T-helper 2 cell treated with Interferon-gamma antibody and Interleukin-4, amounts not matched to agents 5 μg/mL and 100 μg/mL, for 36 hours (primary cell): ENCODE measurements around the gene CAMSAP1.
"Not testable (repeated sequence)": the region's sequence is repeated elsewhere in the genome, so short reads cannot be mapped to it uniquely, and the experiment has no call there.

ENCODE experiments used
- DNase-seq: peaks from one replicate; pipeline ENCODE4 v3.0.0; 2021; ENCODE audit warnings: low spot score
- H3K27ac Mint-ChIP-seq: one replicate; pipeline ENCODE4 v1.8.0; 2021; ENCODE audit warnings: mild to moderate bottlenecking, mixed read lengths
- H3K27me3 Mint-ChIP-seq: one replicate; pipeline ENCODE4 v1.8.0; 2021; ENCODE audit warnings: low read depth, mixed read lengths
- H3K36me3 Mint-ChIP-seq: one replicate; pipeline ENCODE4 v1.8.0; 2021; ENCODE audit warnings: low read depth, mixed read lengths
- H3K4me1 Mint-ChIP-seq: one replicate; pipeline ENCODE4 v1.8.0; 2021; ENCODE audit warnings: low read depth, mixed read lengths
- H3K4me3 Mint-ChIP-seq: one replicate; pipeline ENCODE4 v1.8.0; 2022; ENCODE audit warnings: mild to moderate bottlenecking, moderate library complexity, mixed read lengths
- H3K9me3 Mint-ChIP-seq: one replicate; pipeline ENCODE4 v1.8.0; 2021; ENCODE audit warnings: mixed read lengths

The CAMSAP1 gene

DNA sequence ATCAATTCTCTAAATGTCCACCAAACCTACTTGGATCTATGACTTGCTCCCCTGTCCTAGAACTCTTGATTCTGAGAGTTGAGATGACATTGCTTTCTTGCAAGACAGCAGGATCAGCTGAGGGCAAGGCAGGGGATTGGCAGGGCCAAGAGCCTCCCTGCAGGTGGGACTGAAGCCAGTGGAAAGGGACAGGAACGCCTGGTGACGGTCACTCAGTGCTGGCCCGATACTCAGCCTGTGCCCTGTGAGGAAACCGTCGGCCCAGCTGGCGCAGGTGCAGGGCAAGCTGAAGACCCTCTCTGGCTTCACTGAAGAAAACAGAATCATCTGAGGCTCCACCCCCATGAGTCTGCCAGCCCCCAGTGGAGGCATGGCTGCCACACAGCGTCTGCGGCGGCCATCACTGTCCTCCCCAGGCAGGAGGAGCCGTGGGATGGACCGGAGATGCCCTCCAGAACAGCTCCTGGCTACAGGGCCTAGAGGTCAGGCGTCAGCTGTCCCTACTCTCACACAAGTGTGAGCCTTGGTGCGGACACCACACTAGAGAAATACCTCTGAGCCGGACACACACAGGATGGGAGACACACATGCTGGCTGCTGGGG, 39.1 kb upstream of the CAMSAP1 start:
- H3K4me1 Mint-ChIP-seq: peaks cover 5% of the 10 kb centered on the region
- no peaks in the 10 kb centered on the region for H3K9me3 Mint-ChIP-seq
- DNase-seq: no peak
- peaks cover 47% of the 10 kb centered on the region for H3K36me3 Mint-ChIP-seq
- no peak overlapping the region for H3K4me3 Mint-ChIP-seq
- H3K27me3 Mint-ChIP-seq: no peaks in the 10 kb centered on the region
- no peak overlapping the region for H3K27ac Mint-ChIP-seq

DNA sequence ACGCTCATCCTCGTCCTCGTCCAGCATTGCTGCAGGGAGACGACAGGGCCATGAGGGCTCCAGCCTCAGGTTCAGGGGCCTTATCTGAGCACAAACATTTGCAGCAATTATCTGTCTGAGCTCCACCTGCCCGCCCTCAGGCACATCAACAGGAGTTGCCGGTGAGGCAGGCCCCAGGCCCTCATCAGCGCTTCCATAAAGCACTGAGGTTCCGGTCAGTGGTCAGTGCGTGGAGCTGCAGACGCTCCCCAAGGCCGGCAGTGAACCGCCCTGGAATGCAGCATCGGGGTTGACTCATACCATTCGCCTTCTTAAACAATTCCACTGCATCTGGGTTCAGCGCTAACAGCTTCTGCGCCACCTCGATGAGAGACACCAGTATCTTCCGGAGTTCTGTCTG, 38.6 kb upstream of the CAMSAP1 start:
- no peak for DNase-seq
- Mint-ChIP-seq H3K36me3 (peaks cover 49% of the 10 kb centered on the region), H3K4me3 (no peak overlapping the region), H3K4me1 (peaks cover 5% of the 10 kb centered on the region), H3K9me3 (no peaks in the 10 kb centered on the region), H3K27ac (no peak overlapping the region), H3K27me3 (no peaks in the 10 kb centered on the region)

DNA sequence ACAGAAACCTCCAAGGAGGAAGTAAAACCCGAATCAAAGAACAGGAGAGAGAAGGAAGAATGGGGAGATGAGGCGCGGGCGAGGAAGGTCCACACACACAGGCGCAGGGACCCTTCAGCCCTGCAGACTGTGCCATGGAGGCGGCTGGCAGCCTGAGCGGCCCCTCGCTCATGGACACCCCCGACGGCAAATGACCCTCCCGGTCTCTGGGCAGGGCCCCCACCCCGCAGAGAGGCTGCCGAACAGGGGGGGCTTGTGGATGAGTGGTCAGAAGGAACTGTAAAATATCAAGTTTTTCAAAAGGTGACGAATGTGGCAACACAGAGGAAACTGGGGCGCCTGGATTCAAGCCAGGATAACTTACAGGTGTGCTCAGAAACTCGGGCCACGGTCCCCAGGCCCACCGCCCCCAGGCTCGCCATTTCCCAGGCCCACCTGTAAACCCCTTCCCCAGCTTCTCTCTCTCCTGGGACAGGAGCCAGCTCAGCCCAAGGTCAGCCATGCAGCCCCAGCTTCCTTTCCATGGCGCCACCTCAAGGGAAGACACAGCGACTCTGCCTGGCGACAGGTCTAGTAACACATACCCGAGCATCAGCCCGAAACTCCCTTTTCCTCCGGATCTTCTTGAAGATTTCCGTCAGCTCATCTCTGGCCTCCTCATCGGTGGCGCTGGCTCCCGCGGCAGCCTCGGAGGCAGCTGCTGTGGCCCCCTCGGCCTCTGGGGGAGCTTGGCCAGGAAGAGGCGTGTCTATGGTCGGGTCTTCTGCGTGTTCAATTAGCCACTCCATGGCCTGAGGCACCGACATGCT, 37.3 kb upstream of the CAMSAP1 start:
- peaks cover 52% of the 10 kb centered on the region for H3K36me3 Mint-ChIP-seq
- H3K4me1 Mint-ChIP-seq: peaks cover 5% of the 10 kb centered on the region
- no peak overlapping the region for H3K4me3 Mint-ChIP-seq
- DNase-seq: no peak
- no peak overlapping the region for H3K27ac Mint-ChIP-seq
- no peaks in the 10 kb centered on the region for H3K27me3 Mint-ChIP-seq
- no peaks in the 10 kb centered on the region for H3K9me3 Mint-ChIP-seq

DNA sequence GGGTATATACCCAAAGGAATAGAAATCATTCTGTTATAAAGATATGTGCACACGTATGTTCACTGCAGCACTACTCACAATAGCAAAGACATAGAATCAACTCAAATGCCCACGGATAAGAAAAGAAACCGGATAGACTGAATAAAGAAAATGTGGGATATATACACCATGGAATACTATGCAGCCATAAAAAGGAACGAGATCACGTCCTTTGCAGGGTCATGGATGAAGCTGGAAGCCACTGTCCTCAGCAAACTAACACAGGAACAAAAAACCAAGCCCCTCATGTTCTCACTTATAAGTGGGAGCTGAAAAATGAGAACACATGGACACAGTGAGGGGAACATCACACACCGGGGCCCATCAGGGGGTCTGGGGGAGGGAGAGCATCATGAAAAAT, 36.3 kb upstream of the CAMSAP1 start:
- not testable (repeated sequence) for H3K27me3 Mint-ChIP-seq, H3K9me3 Mint-ChIP-seq, H3K27ac Mint-ChIP-seq, H3K4me1 Mint-ChIP-seq, H3K4me3 Mint-ChIP-seq, DNase-seq
- peaks cover 53% of the 10 kb centered on the region for H3K36me3 Mint-ChIP-seq

DNA sequence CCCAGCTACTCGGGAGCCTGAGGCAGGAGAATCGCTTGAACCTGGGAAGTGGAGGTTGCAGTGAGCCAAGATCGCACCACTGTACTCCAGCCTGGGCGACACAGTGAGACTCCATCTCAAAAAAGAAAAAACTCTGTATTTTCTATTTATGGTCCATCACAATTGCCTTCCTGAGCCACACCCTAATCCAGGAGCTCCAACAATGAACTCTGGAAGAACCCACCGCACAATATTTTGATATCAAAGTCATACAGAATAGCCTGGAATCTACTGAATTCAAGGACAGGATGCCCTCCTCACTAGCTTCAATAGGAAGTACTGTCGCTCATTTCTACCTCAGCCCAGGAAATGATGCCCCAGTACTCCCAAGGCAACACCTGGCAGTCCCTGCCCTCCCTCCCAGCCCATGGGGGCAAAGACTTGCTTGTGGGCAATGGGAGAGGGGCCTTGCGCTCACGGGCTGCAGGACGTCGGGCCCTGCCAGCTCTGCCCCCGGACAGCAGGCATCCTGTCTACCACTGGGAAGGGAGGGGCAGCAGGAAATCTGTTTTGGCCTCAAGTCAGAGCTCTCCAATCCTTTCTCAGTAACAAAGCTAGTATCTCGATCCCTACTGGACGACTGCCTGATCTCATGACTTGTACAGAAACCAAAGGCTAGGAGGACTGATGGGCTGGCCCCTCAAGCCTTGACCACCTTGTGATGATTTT, 34.1 kb upstream of the CAMSAP1 start:
- H3K36me3 Mint-ChIP-seq: peaks cover 70% of the 10 kb centered on the region
- no peak overlapping the region for H3K27ac Mint-ChIP-seq
- no peak overlapping the region for H3K4me3 Mint-ChIP-seq
- H3K27me3 Mint-ChIP-seq: peaks cover 3% of the 10 kb centered on the region
- no peak for DNase-seq
- H3K9me3 Mint-ChIP-seq: peaks cover 5% of the 10 kb centered on the region
- H3K4me1 Mint-ChIP-seq: peaks cover 7% of the 10 kb centered on the region

DNA sequence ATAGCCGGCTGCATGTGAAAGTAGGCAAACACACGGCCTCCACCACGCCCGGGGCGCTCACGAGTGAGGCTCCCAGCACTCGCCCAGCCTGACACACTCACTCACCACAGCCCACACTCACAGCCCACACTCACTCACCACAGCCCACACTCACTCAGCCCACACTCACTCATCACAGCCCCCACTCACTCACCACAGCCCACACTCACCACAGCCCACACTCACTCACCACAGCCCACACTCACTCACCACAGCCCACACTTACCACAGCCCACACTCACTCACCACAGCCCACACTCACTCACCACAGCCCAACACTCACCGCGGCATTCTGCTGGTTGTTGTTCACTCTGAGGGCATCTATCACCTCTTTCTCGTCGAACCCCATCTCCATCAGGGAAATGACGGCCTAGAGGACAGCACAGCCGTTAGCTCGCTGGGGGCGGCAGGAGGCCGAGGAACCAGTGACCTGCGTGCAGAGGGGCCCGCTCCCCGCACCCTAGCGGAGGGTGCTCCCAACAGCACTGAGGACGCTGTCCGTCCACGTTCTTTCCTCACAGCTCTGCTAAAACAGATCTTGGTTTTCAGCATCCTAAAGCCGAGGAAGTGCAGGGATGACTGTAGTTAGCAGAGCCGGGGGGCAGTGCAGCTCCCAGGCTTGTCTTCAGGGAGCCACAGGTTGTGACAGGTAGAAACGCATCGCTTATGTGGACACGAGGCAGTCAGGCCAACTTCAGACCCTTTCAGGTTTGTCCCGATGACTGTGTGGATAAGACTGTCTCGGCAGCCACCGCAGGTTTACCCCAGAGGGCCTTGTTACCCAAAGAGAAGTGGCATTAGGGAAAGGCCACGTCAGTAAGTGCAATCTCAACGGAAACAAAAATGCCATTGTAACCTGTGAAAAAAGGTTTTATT, 32.3 kb upstream of the CAMSAP1 start:
- H3K4me1 Mint-ChIP-seq: peaks cover 7% of the 10 kb centered on the region
- peaks cover 66% of the 10 kb centered on the region for H3K36me3 Mint-ChIP-seq
- peak overlapping the region; percentile 88 for H3K27ac Mint-ChIP-seq
- DNase-seq: peak; percentile 51
- peaks cover 5% of the 10 kb centered on the region for H3K9me3 Mint-ChIP-seq
- peak overlapping the region; percentile 48 for H3K4me3 Mint-ChIP-seq
- peaks cover 3% of the 10 kb centered on the region for H3K27me3 Mint-ChIP-seq

DNA sequence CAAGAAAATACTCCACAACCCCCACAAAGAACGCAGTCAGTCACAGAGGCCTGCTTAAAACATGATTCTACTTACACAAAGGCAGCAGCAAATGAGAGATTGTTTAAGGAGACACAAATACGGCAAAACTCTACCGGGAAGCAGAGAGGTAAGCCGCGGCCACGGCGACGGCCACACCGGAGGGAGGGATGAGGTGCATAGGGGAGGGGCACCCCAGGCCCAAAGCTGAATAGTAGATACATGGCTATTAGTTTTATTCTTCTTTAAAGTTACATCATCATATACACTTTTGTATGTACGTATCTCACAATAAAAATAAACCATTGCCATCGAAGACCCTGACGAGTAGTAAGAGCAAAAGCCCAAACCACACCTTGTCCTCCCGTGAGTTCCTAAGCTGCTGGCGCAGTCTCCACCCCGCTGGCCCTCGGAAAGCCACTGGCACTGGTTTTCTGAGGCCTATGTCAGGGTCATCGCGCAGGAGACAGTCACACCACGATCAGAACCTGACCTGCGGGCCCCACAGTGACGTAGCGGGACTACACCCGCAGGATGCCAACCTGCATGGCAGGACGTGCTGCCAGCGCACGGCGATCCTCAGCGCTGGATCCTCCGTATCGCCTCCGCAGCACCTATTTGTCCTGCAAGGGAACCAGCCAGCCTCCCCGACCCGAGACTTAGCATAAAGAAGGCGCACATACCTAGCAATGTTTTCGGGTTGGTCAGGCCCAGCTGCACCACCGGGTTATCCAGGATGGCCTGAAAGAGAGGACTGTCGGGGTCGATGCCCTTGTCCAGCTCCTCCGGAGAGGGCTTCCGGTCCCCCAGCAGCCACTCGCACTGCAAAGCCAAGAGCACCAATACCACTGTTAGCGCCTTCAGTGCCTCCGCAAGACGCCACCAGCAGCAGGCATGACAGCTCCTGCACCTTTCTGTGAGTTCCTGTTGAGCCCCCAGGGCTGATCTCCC, 30.5 kb upstream of the CAMSAP1 start:
- peaks cover 5% of the 10 kb centered on the region for H3K9me3 Mint-ChIP-seq

DNA sequence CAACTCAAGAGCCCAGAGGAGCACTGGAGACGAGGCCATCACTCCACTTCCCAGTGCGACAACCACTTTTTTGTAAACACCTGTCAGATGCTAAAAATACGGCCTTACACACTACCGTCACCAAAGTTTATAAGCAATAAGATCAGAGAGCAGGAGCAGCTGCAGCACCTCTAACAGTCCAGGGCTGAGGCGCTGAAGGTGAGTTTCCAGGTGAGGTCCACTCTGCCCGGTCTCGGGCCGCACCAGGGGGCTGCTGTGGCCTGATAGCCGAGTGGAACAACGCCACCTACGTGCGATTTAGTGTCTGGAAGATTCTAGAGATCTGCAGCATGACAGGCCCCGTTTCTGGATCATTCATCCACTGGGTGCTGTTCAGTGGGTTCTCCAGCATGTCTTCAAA, 25.8 kb upstream of the CAMSAP1 start:
- Mint-ChIP-seq H3K36me3 (peaks cover 42% of the 10 kb centered on the region), H3K9me3 (no peaks in the 10 kb centered on the region), H3K4me3 (no peak overlapping the region), H3K27me3 (no peaks in the 10 kb centered on the region), H3K4me1 (no peaks in the 10 kb centered on the region), H3K27ac (no peak overlapping the region)
- no peak for DNase-seq

More for the DNA sequence above, 30.5 kb upstream of the CAMSAP1 start:
- Mint-ChIP-seq H3K36me3 (peaks cover 65% of the 10 kb centered on the region), H3K27me3 (peaks cover 3% of the 10 kb centered on the region), H3K4me1 (peaks cover 7% of the 10 kb centered on the region), H3K4me3 (no peak overlapping the region), H3K27ac (no peak overlapping the region)
- no peak for DNase-seq

DNA sequence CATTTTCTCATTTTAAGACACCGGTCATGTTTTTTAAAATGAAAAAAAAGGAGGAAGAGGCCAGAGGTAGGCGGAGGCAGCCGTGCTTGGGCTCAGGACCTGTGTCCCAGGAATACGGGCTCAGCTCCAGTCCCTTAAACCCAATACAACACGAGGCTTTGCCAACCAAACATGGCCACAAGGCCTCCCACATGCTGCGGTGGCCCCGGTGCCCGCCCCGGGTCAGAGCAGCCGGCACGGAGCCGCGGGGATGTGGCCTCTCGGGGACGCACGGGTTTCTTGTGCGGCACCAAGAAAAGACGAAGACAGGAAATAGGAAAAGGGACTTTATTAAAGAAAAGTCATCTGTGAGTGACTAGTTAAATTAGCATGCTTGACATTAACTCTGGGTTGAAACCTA, 25.3 kb upstream of the CAMSAP1 start:
- Mint-ChIP-seq H3K27me3 (no peaks in the 10 kb centered on the region), H3K4me3 (no peak overlapping the region), H3K9me3 (no peaks in the 10 kb centered on the region), H3K36me3 (peaks cover 37% of the 10 kb centered on the region), H3K27ac (no peak overlapping the region), H3K4me1 (peaks cover 3% of the 10 kb centered on the region)
- DNase-seq: no peak

DNA sequence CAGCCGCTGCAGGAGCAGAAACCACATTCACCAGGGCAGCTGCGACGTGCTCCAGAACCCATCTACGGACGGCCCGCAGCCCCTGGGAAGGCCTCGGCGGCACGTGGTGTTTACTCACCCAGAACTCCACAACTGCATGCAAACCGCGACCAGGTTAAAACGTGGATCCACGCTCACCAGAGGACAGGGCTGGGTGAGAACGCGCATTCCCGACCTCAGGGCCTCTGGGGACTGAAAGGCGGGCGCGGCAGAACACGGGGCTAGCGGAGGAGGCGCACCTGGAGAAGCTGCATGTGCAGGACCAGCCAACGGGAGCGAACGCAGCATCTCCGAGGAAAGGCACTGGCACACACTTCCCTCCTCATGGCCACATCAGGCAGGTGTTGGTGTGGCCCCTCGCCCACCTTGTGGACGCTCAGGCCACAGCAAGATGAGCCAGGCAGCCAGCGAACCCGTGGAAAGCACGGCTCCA, 24.0 kb upstream of the CAMSAP1 start:
- H3K36me3 Mint-ChIP-seq: peaks cover 27% of the 10 kb centered on the region
- no peak overlapping the region for H3K4me3 Mint-ChIP-seq
- peaks cover 7% of the 10 kb centered on the region for H3K4me1 Mint-ChIP-seq
- no peak overlapping the region for H3K27ac Mint-ChIP-seq
- no peaks in the 10 kb centered on the region for H3K9me3 Mint-ChIP-seq
- no peaks in the 10 kb centered on the region for H3K27me3 Mint-ChIP-seq
- DNase-seq: no peak

DNA sequence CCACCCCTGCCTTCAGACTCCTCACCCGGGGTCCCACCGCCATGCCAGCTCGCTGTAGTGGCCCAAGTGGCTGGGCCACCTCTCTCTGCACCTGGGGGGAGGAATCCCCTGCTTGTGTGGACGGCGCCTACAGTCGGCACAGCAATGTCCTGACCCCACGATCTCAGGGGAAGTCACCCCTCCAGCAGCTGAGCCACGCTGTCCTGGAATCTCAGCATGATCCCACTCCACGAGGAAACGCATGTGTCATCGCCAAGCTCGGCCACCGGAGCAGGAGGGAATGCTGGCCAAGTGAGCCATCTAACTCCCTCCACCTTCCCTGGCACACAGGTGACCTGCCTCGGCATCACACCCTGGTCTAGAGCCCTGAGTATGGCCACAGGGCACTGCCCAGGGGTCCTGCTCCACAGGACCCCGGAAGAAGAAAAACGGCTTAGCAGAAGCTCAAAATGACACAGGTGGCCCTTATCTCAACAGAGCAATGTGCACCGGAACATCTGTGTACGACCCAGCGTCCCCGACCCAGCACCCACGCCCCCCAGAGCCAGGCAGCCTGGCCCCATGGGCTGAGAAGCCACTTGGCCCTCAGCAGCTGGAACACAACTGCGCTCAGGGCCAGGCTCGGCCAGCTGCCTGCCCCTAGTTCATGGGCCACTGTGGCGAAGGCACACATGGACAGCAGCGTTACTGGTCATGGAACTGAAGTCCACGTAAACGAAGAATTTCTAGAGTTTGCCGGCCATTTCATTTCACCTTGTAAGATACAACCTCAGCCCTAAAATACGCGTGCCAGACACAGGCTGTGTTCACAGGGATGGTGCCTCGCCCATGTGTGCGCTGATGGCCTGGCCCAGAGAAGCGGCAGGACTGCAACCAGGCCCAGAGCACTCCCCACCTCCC, 23.4 kb upstream of the CAMSAP1 start:
- Mint-ChIP-seq H3K36me3 (peaks cover 21% of the 10 kb centered on the region), H3K27me3 (no peaks in the 10 kb centered on the region), H3K4me3 (no peak overlapping the region), H3K9me3 (no peaks in the 10 kb centered on the region), H3K4me1 (peaks cover 10% of the 10 kb centered on the region), H3K27ac (no peak overlapping the region)
- DNase-seq: no peak
